ENCODE results near the gene ENTPD6. TPM values are rescaled to one million over a fixed set of nuclear protein-coding genes. Genes with fewer than 3 reads are reported as not detected.

ENTPD6 gene
- total and polyA plus RNA-seq, 2 experiments from 2014 or later, result 80.4 to 87.1 TPM

- no peaks in the 10 kb centered on the region for H3K27me3 ChIP-seq
- no peaks in the 10 kb centered on the region for H3K9me2 ChIP-seq (replicated peaks; ENCODE audit: insufficient read depth)
- no peaks in the 10 kb centered on the region for H3K4me1 ChIP-seq (ENCODE audit: insufficient read depth)
- no peak for DNase-seq (ENCODE audit: low spot score)
- no peaks in the 10 kb centered on the region for H3K9me3 ChIP-seq (ENCODE audit: low read depth)
- H3K4me2 ChIP-seq, result no peak overlapping the region
- WGBS (ENCODE audit: low lambda C conversion rate, missing lambda C conversion rate), result 96% methylated on average over 20 of the region's 20 CpGs
- H3K79me2 ChIP-seq, result peaks cover under 1% of the 10 kb centered on the region
- TF ChIP-seq EZH2 (IDR thresholded peaks at IDR 0.05; ENCODE audit: borderline replicate concordance) (no peak), CTCF (IDR thresholded peaks at IDR 0.05; ENCODE audit: poor library complexity) (no peak), EZH2phosphoT487 (IDR thresholded peaks at IDR 0.05; ENCODE audit: low read depth, severe bottlenecking, unreplicated experiment) (no peak)
- no peak overlapping the region for H3K27ac ChIP-seq
- H3K36me3 ChIP-seq (replicated peaks; ENCODE audit: insufficient read depth, low read depth), result no peaks in the 10 kb centered on the region
- no peak overlapping the region for H2AFZ ChIP-seq
- no peak overlapping the region for H3K4me3 ChIP-seq
- H4K20me1 ChIP-seq (ENCODE audit: insufficient read depth, poor library complexity, severe bottlenecking), result no peaks in the 10 kb centered on the region
Measured at GRCh38 chr20:25273541-25274358, 78.2 kb downstream of the ENTPD6 start.

GRCh38 chr20:25274481-25274880 is 79.0 kb downstream of the ENTPD6 start:
- no peak overlapping the region for H3K4me3 ChIP-seq
- no peak for DNase-seq (ENCODE audit: low spot score)
- TF ChIP-seq EZH2phosphoT487 (IDR thresholded peaks at IDR 0.05; ENCODE audit: low read depth, severe bottlenecking, unreplicated experiment) (no peak), CTCF (IDR thresholded peaks at IDR 0.05; ENCODE audit: poor library complexity) (no peak), EZH2 (IDR thresholded peaks at IDR 0.05; ENCODE audit: borderline replicate concordance) (no peak)
- H3K9me3 ChIP-seq (ENCODE audit: low read depth), result no peaks in the 10 kb centered on the region
- no peak overlapping the region for H3K27ac ChIP-seq
- no peaks in the 10 kb centered on the region for H3K4me1 ChIP-seq (ENCODE audit: insufficient read depth)
- no peak overlapping the region for H2AFZ ChIP-seq
- no peaks in the 10 kb centered on the region for H3K36me3 ChIP-seq (replicated peaks; ENCODE audit: insufficient read depth, low read depth)
- H3K27me3 ChIP-seq, result no peaks in the 10 kb centered on the region
- H3K79me2 ChIP-seq, result no peaks in the 10 kb centered on the region
- no peaks in the 10 kb centered on the region for H3K9me2 ChIP-seq (replicated peaks; ENCODE audit: insufficient read depth)
- no peaks in the 10 kb centered on the region for H4K20me1 ChIP-seq (ENCODE audit: insufficient read depth, poor library complexity, severe bottlenecking)
- 98% methylated on average over 20 of the region's 20 CpGs for WGBS (ENCODE audit: low lambda C conversion rate, missing lambda C conversion rate)
- no peak overlapping the region for H3K4me2 ChIP-seq

GRCh38 chr20:25274891-25275812 is 79.6 kb downstream of the ENTPD6 start:
- H3K79me2 ChIP-seq, result no peaks in the 10 kb centered on the region
- TF ChIP-seq CTCF (IDR thresholded peaks at IDR 0.05; ENCODE audit: poor library complexity) (no peak), EZH2phosphoT487 (IDR thresholded peaks at IDR 0.05; ENCODE audit: low read depth, severe bottlenecking, unreplicated experiment) (no peak), EZH2 (IDR thresholded peaks at IDR 0.05; ENCODE audit: borderline replicate concordance) (no peak)
- WGBS (ENCODE audit: low lambda C conversion rate, missing lambda C conversion rate), result 95% methylated on average over 32 of the region's 32 CpGs
- no peak overlapping the region for H3K4me2 ChIP-seq
- H3K27ac ChIP-seq, result no peak overlapping the region
- DNase-seq (ENCODE audit: low spot score), result no peak
- H4K20me1 ChIP-seq (ENCODE audit: insufficient read depth, poor library complexity, severe bottlenecking), result no peaks in the 10 kb centered on the region
- no peaks in the 10 kb centered on the region for H3K4me1 ChIP-seq (ENCODE audit: insufficient read depth)
- no peak overlapping the region for H2AFZ ChIP-seq
- H3K9me3 ChIP-seq (ENCODE audit: low read depth), result no peaks in the 10 kb centered on the region
- no peaks in the 10 kb centered on the region for H3K9me2 ChIP-seq (replicated peaks; ENCODE audit: insufficient read depth)
- no peaks in the 10 kb centered on the region for H3K36me3 ChIP-seq (replicated peaks; ENCODE audit: insufficient read depth, low read depth)
- H3K27me3 ChIP-seq, result no peaks in the 10 kb centered on the region
- no peak overlapping the region for H3K4me3 ChIP-seq
